BE2C (cell line): ENCODE data around the gene PIEZO1.

Experiments used
- DNase-seq: peaks from one replicate; pipeline ENCODE4 v3.0.0-alpha.2; 2020
- H3K27me3 ChIP-seq: fragments of 250-450 bp; sonication (Bioruptor Pico); 2 replicates; pipeline ENCODE4 v1.5.1; 2020; ENCODE audit warnings: mild to moderate bottlenecking
- H3K36me3 ChIP-seq: fragments of 250-450 bp; sonication (Bioruptor Pico); 2 replicates; pipeline ENCODE4 v1.5.1; 2020; ENCODE audit warnings: mild to moderate bottlenecking
- H3K4me1 ChIP-seq: fragments of 250-450 bp; sonication (Bioruptor Pico); 2 replicates; pipeline ENCODE4 v1.5.1; 2020
- H3K4me3 ChIP-seq: 2 replicates; pipeline ENCODE4 v1.5.1; 2011; ENCODE audit warnings: low read depth, low read length
- H3K9me3 ChIP-seq: fragments of 250-450 bp; sonication (Bioruptor Pico); 2 replicates; pipeline ENCODE4 v1.5.1; 2020
- CTCF ChIP-seq: IDR thresholded peaks from 2 replicates; pipeline ENCODE4 v1.5.1; 2012; ENCODE audit warnings: mild to moderate bottlenecking, low read depth, low read length

PIEZO1 gene

GRCh38 chr16:88665570-88665969 is 119.5 kb downstream of the PIEZO1 start:
- TF ChIP-seq CTCF, result no peak
- Histone ChIP-seq H3K36me3 (no peaks in the 10 kb centered on the region), H3K4me3 (no peak overlapping the region), H3K9me3 (no peaks in the 10 kb centered on the region), H3K27me3 (no peaks in the 10 kb centered on the region), H3K4me1 (no peaks in the 10 kb centered on the region; the same call in 1 of the 2 replicates)
- DNase-seq, result no peak
